GM12801 (cell line): ENCODE measurements around the gene DENND6A.

ENCODE experiments used
- TF ChIP-seq, protein P1 (sequence below): IDR thresholded peaks from one replicate; pipeline ENCODE4 v1.5.1; 2011; ENCODE audit warnings: control low read depth; ENCODE audit not compliant: insufficient read length; ENCODE audit errors: extremely low read depth

Gene DENND6A

DNA sequence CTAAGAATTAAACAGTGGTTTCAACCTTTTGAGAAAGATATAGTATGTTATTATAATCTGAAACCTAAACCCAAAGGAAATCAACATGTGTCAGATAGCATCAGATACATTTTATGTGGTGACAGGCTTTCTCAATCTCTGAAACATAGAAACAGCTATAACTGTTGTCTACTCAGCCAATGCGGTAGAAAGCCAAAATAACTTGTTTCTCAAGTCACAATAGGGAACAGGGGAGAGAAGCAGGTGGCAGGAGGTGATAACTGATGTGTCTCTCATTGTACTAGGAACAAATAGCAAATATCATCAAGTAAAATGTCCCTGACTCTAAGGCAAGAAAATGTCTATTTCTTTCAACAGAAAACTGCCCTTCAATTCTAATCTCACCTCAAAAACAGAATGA, 38.6 kb downstream of the DENND6A start:
- TF ChIP-seq, protein P1, sequence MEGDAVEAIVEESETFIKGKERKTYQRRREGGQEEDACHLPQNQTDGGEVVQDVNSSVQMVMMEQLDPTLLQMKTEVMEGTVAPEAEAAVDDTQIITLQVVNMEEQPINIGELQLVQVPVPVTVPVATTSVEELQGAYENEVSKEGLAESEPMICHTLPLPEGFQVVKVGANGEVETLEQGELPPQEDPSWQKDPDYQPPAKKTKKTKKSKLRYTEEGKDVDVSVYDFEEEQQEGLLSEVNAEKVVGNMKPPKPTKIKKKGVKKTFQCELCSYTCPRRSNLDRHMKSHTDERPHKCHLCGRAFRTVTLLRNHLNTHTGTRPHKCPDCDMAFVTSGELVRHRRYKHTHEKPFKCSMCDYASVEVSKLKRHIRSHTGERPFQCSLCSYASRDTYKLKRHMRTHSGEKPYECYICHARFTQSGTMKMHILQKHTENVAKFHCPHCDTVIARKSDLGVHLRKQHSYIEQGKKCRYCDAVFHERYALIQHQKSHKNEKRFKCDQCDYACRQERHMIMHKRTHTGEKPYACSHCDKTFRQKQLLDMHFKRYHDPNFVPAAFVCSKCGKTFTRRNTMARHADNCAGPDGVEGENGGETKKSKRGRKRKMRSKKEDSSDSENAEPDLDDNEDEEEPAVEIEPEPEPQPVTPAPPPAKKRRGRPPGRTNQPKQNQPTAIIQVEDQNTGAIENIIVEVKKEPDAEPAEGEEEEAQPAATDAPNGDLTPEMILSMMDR: no peak

- TF ChIP-seq, protein P1: no peak
These were observed 40.7 kb downstream of the DENND6A start for GRCh38 chr3:57652203-57652602.

- TF ChIP-seq, protein P1: no peak
These were observed 45.5 kb downstream of the DENND6A start for GRCh38 chr3:57647292-57647940.

DNA sequence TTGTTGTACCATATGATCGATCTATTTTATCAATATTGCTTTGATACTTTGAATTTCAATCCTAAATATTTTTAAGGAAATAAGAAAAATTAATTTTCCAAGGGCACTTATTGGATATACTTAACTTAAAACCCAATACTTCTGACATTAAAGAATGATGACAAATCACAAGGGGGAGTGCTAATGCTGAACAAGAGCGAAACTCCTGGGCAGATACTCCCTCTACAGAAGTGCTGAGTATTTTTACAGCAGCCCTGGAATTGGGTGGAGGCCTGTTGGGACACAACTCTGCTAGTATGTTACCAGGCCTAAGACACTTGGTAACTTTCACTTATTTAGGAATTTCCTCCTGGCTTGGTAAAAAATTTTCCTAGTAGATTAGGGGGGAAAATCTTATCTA, 46.2 kb downstream of the DENND6A start:
- TF ChIP-seq, protein P1: no peak

DNA sequence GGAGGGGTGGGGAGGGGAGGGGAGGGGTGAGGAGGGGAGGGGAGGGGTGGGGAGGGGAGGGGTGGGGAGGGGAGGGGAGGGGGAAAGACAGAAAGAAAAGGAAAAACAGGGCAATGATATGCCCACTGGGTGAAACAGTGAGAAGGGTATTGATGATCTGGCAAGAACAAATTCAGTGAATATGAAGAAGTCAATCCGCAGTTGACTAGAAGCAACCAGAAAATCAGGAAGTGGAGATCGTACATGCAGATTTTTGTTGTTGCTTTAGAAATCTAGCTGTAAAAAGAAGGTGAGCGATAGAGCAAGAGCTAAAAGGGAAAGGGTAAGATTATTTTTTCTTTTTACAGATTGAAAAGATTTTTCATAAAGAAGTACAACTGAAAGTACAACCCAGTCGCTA, 48.1 kb downstream of the DENND6A start:
- TF ChIP-seq, protein P1: no peak

GRCh38 chr3:57637391-57637790, 55.5 kb downstream of the DENND6A start:
- TF ChIP-seq, protein P1: no peak

- TF ChIP-seq, protein P1: no peak
These were observed 64.9 kb downstream of the DENND6A start for GRCh38 chr3:57627976-57628375.
